Upper lobe of left lung (tissue), 4 donors: ENCODE results near the gene UNKL.

ENCODE experiments used
- CTCF ChIP-seq, 6 experiments: fragments of 450-650 bp in 4 of 6; fragments of 200-600 bp in 2 of 6; sonication (generic) in 2 of 6; IDR thresholded peaks; one replicate each; pipeline ENCODE4 v1.5.1; 2016 to 2019; ENCODE audit warnings: antibody characterized with exemption in 6 of 6
- EP300 ChIP-seq, 4 donors: sonication (generic); formaldehyde crosslinking; IDR thresholded peaks; one replicate each; pipeline ENCODE4 v1.5.1; 2017; ENCODE audit warnings: antibody characterized with exemption in 4 of 4, control low read depth in 2 of 4
- POLR2A ChIP-seq, 4 donors: fragments of 450-650 bp; IDR thresholded peaks; one replicate each; pipeline ENCODE4 v1.5.1; 2016 to 2017; ENCODE audit warnings: antibody characterized with exemption in 4 of 4, mild to moderate bottlenecking in 2 of 4
- POLR2AphosphoS5 ChIP-seq, 2 donors: sonication (generic); formaldehyde crosslinking; IDR thresholded peaks; one replicate each; pipeline ENCODE4 v1.5.1; 2017; ENCODE audit warnings: antibody characterized with exemption in 2 of 2

DNA sequence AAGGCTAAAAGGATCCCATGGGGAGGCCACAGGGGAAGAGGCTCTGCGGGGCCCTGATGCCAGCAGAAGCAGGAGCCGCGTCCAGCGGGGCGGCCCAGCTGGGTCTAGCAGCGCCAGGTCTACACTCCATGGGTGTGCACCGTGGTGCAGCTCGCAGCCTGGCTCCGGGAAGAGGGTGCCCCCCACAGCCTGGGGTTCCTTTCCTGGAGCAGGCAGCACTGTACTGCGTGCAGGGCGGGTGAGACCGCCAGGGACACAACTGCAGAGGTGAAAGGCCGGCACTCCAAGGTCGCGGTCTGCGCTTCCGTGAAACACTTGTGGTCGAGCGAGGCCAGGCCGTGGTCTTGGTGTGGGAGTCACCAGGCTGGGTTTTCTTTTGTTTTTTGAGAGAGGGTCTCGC is 36.3 kb upstream of the UNKL start:
- no peak for TF ChIP-seq CTCF (IDR thresholded peaks at IDR 0.05)
- no peak for TF ChIP-seq EP300 (IDR thresholded peaks at IDR 0.05)
- no peak for TF ChIP-seq POLR2A (IDR thresholded peaks at IDR 0.05)
- TF ChIP-seq POLR2AphosphoS5 (IDR thresholded peaks at IDR 0.05): no peak
